Right ventricle myocardium inferior (tissue), 1 donor: ENCODE results near the gene HECTD4. TPM values are rescaled to one million over a fixed set of nuclear protein-coding genes. Genes with fewer than 3 reads are reported as not detected.
"Not testable (repeated sequence)": the region's sequence is repeated elsewhere in the genome, so short reads cannot be mapped to it uniquely, and the experiment has no call there.

Experiments used
- ATAC-seq: fragments of 200-7000 bp; cut with Tn5 transposase; one replicate; pipeline ENCODE4 v1.9.1; 2020; ENCODE audit warnings: mild to moderate bottlenecking, moderate library complexity
- DNase-seq: peaks from one replicate; pipeline ENCODE4 v3.0.0; 2021; ENCODE audit errors: missing footprints
- intact Hi-C: fragments of 100-400 bp; cut with DNase I; formaldehyde crosslinking; loops from one replicate; pipeline ENCODE4 v1.11.0; 2022
- total RNA-seq: library from RNA; stranded (reverse); fragmentation: NEBNext Ultra II Directional; extraction: Animal tissue kit (Norgen Biotek cat#: 25700); gene quantifications from one replicate; pipeline ENCODE4 v1.2.1, GENCODE V29; 2021
- donor health status: DM: no; HTN: yes; CAD: no; lungs with severe emphysema.

HECTD4 gene
- total RNA-seq, 1 donor from 2014 or later: 22.6 TPM

GRCh38 chr12:112409064-112409905 lies 27.1 kb upstream of the HECTD4 start, which contains the start of gene RPL6:
RPL6 (minus strand) TSS chr12:112409605; CDS start chr12:112408656, 949 bp downstream.
- DNase-seq: peak; percentile 74
- ATAC-seq: peak; percentile 95
- intact Hi-C loops: no loop called here

- intact Hi-C loops: no loop called here
- DNase-seq (no peak), ATAC-seq (no peak)
Measured at GRCh38 chr12:112408621-112409020, 26.4 kb upstream of the HECTD4 start.

GRCh38 chr12:112407683-112408082 lies 25.5 kb upstream of the HECTD4 start:
- intact Hi-C loops, DNase-seq, ATAC-seq: not testable (repeated sequence)

- intact Hi-C loops: no loop called here
- ATAC-seq (no peak), DNase-seq (no peak)
Measured at GRCh38 chr12:112406519-112407488, 24.6 kb upstream of the HECTD4 start.

GRCh38 chr12:112401903-112402498 lies 19.8 kb upstream of the HECTD4 start:
- ATAC-seq: no peak
- no peak for DNase-seq
- intact Hi-C loops: no loop called here

GRCh38 chr12:112401054-112401453 lies 18.8 kb upstream of the HECTD4 start:
- intact Hi-C loops: no loop called here
- DNase-seq: no peak
- ATAC-seq: no peak

- DNase-seq: no peak
- ATAC-seq: no peak
- intact Hi-C loops: no loop called here
Measured at GRCh38 chr12:112393328-112393727, 11.1 kb upstream of the HECTD4 start.

- intact Hi-C loops: loop anchor here (10.0 kb wide), 2 partner anchors 105 to 265 kb away; partner anchors contain the start of gene TRAFD1
- ATAC-seq, DNase-seq: not testable (repeated sequence)
Measured at GRCh38 chr12:112389922-112390654, 7.9 kb upstream of the HECTD4 start.

GRCh38 chr12:112389228-112389627 lies 7.0 kb upstream of the HECTD4 start:
- ATAC-seq (no peak), DNase-seq (no peak)
- intact Hi-C loops: loop anchor here (10.0 kb wide), 2 partner anchors 104 to 264 kb away; partner anchors contain the start of gene TRAFD1

- intact Hi-C loops: loop anchor here (10.0 kb wide), 2 partner anchors 102 to 262 kb away; partner anchors contain the start of gene TRAFD1
- no peak for DNase-seq
- ATAC-seq: no peak
Measured at GRCh38 chr12:112386726-112387125, 4.5 kb upstream of the HECTD4 start.

GRCh38 chr12:112382866-112383265 lies 635 bp upstream of the HECTD4 start:
- no peak for DNase-seq
- intact Hi-C loops: loop anchor here (10.0 kb wide), 2 partner anchors 98 to 258 kb away; partner anchors contain the start of gene TRAFD1
- ATAC-seq: no peak

- peak; percentile 12 for ATAC-seq
Measured at GRCh38 chr12:112381406-112381882, 787 bp downstream of the HECTD4 start.

GRCh38 chr12:112380663-112381405 lies 1.4 kb downstream of the HECTD4 start:
- ATAC-seq (no peak), DNase-seq (no peak)
- intact Hi-C loops: loop anchor here (10.0 kb wide), 2 partner anchors 96 to 256 kb away; partner anchors contain the start of gene TRAFD1

More at GRCh38 chr12:112381406-112381882, 787 bp downstream of the HECTD4 start:
- intact Hi-C loops: loop anchor here (10.0 kb wide), 2 partner anchors 97 to 257 kb away; partner anchors contain the start of gene TRAFD1
- peak; percentile 72 for DNase-seq

GRCh38 chr12:112375105-112375504 lies 7.1 kb downstream of the HECTD4 start:
- no peak for ATAC-seq
- no peak for DNase-seq
- intact Hi-C loops: no loop called here

GRCh38 chr12:112374166-112374740 lies 8.0 kb downstream of the HECTD4 start:
- no peak for DNase-seq
- intact Hi-C loops: no loop called here
- ATAC-seq: no peak

- ATAC-seq (no peak), DNase-seq (peak; percentile 66)
- intact Hi-C loops: no loop called here
Measured at GRCh38 chr12:112370868-112371510, 11.2 kb downstream of the HECTD4 start.
